Kasumi-1 (cell line): ENCODE data around the gene SRSF8.
"Not testable (repeated sequence)": the region's sequence is repeated elsewhere in the genome, so short reads cannot be mapped to it uniquely, and the experiment has no call there.

Source experiments
- DNase-seq, 2 experiments: peaks; one replicate each; lab custom pipeline; 2025; lab: John Stamatoyannopoulos, UW

Gene SRSF8

GRCh38 chr11:95066716-95067038, at the start of gene SRSF8:
Gene SRSF8, plus strand, starts transcription at chr11:95066919. Its CDS starts 308 bp downstream, at chr11:95067227.
- peak; percentile 67 to 75 for DNase-seq

GRCh38 chr11:95021468-95021867, 45.3 kb upstream of the SRSF8 start:
- not testable (repeated sequence) for DNase-seq

GRCh38 chr11:95024958-95025357, 41.8 kb upstream of the SRSF8 start, which contains the start of gene KDM4E:
Gene KDM4E, plus strand, starts transcription at chr11:95025258. Its CDS starts 300 bp downstream, at chr11:95025558.
- no peak for DNase-seq

GRCh38 chr11:95025594-95025993, 41.1 kb upstream of the SRSF8 start:
- not testable (repeated sequence) for DNase-seq

GRCh38 chr11:95028357-95028756, 38.4 kb upstream of the SRSF8 start:
- DNase-seq = no peak

GRCh38 chr11:95033051-95033450, 33.7 kb upstream of the SRSF8 start:
- no peak for DNase-seq

GRCh38 chr11:95035316-95035715, 31.4 kb upstream of the SRSF8 start:
- no peak for DNase-seq

GRCh38 chr11:95037356-95038035, 29.2 kb upstream of the SRSF8 start:
- DNase-seq = not testable (repeated sequence)

GRCh38 chr11:95042239-95042638, 24.5 kb upstream of the SRSF8 start:
- DNase-seq = no peak

- no peak for DNase-seq
Measured at GRCh38 chr11:95042906-95043305, 23.8 kb upstream of the SRSF8 start.

GRCh38 chr11:95044010-95044409, 22.7 kb upstream of the SRSF8 start:
- DNase-seq = no peak

- DNase-seq = no peak
Measured at GRCh38 chr11:95045812-95046211, 20.9 kb upstream of the SRSF8 start.

- DNase-seq = not testable (repeated sequence)
Measured at GRCh38 chr11:95049122-95049521, 17.6 kb upstream of the SRSF8 start, which contains the start of gene KDM4F. Gene KDM4F, plus strand, starts transcription at chr11:95049422.

GRCh38 chr11:95050595-95051202, 16.0 kb upstream of the SRSF8 start:
- DNase-seq = no peak

GRCh38 chr11:95054356-95054755, 12.4 kb upstream of the SRSF8 start:
- DNase-seq = no peak

GRCh38 chr11:95055283-95055897, 11.3 kb upstream of the SRSF8 start:
- DNase-seq = no peak

- no peak for DNase-seq
Measured at GRCh38 chr11:95057959-95058358, 8.8 kb upstream of the SRSF8 start.

GRCh38 chr11:95058621-95059020, 8.1 kb upstream of the SRSF8 start:
- DNase-seq = no peak

- no peak for DNase-seq
Measured at GRCh38 chr11:95059046-95059445, 7.7 kb upstream of the SRSF8 start.

GRCh38 chr11:95065336-95065735, 1.4 kb upstream of the SRSF8 start:
- no peak for DNase-seq

- DNase-seq = peak; percentile 75 to 76
Measured at GRCh38 chr11:95067039-95067840, 521 bp downstream of the SRSF8 start.

GRCh38 chr11:95067841-95068219, 1.1 kb downstream of the SRSF8 start:
- peak in 1 of 2 experiments; percentile 76 for DNase-seq
